ENCODE data around the gene KDM4B.

The KDM4B gene

GRCh38 chr19:4969772-4970531 is 1.0 kb downstream of the KDM4B start:
- TF ChIP-seq CTCF (IDR thresholded peaks at IDR 0.05; ENCODE audit: borderline replicate concordance, extremely low read depth, low read length, poor library complexity, severe bottlenecking) (no peak), EZH2 (IDR thresholded peaks at IDR 0.05; ENCODE audit: borderline replicate concordance, low read depth, low read length, severe bottlenecking) (no peak)
- H3K4me1 ChIP-seq (ENCODE audit: insufficient read depth, low read length), result peaks cover 40% of the 10 kb centered on the region
- ATAC-seq (ENCODE audit: insufficient read depth, low read depth) (no peak), DNase-seq (peak; percentile 27)
- peak overlapping the region; percentile 85 for H3K4me2 ChIP-seq (ENCODE audit: insufficient read depth, low read length)
- peak overlapping the region; percentile 68 for H3K9ac ChIP-seq (ENCODE audit: low read depth, low read length)
- H3K9me3 ChIP-seq (ENCODE audit: insufficient read depth, low read length, severe bottlenecking), result no peaks in the 10 kb centered on the region
- H3K36me3 ChIP-seq (ENCODE audit: insufficient read depth, low read length), result peaks cover 4% of the 10 kb centered on the region
- H3K79me2 ChIP-seq (ENCODE audit: insufficient read depth, low read length), result peaks cover 59% of the 10 kb centered on the region
- H3K4me3 ChIP-seq (ENCODE audit: low read depth in 1 of 2, low read length in 2 of 2), result peak overlapping the region; percentile 83 to 96
- H2AFZ ChIP-seq (ENCODE audit: low read depth, low read length), result no peak overlapping the region
- peak overlapping the region; percentile 74 for H3K27ac ChIP-seq (ENCODE audit: low read length)
- H3K27me3 ChIP-seq (ENCODE audit: insufficient read depth, low read length, poor library complexity), result no peaks in the 10 kb centered on the region
- H4K20me1 ChIP-seq (ENCODE audit: insufficient read depth, low read length), result peaks cover 39% of the 10 kb centered on the region

GRCh38 chr19:4970558-4971423 is 1.9 kb downstream of the KDM4B start:
- Histone ChIP-seq H2AFZ (ENCODE audit: low read depth, low read length) (no peak overlapping the region), H3K4me1 (ENCODE audit: insufficient read depth, low read length) (peaks cover 40% of the 10 kb centered on the region), H4K20me1 (ENCODE audit: insufficient read depth, low read length) (peaks cover 44% of the 10 kb centered on the region), H3K4me3 (ENCODE audit: low read depth in 1 of 2, low read length in 2 of 2) (peak overlapping the region; percentile 83 to 96; a peak in 3 of 4 replicates), H3K27ac (ENCODE audit: low read length) (peak overlapping the region; percentile 74; the same call in 1 of the 2 replicates), H3K9ac (ENCODE audit: low read depth, low read length) (peak overlapping the region; percentile 68), H3K36me3 (ENCODE audit: insufficient read depth, low read length) (peaks cover 2% of the 10 kb centered on the region), H3K4me2 (ENCODE audit: insufficient read depth, low read length) (peak overlapping the region; percentile 85), H3K9me3 (ENCODE audit: insufficient read depth, low read length, severe bottlenecking) (no peaks in the 10 kb centered on the region), H3K27me3 (ENCODE audit: insufficient read depth, low read length, poor library complexity) (no peaks in the 10 kb centered on the region), H3K79me2 (ENCODE audit: insufficient read depth, low read length) (peaks cover 68% of the 10 kb centered on the region)
- DNase-seq (no peak), ATAC-seq (ENCODE audit: insufficient read depth, low read depth) (no peak)
- TF ChIP-seq CTCF (IDR thresholded peaks at IDR 0.05; ENCODE audit: borderline replicate concordance, extremely low read depth, low read length, poor library complexity, severe bottlenecking) (no peak), EZH2 (IDR thresholded peaks at IDR 0.05; ENCODE audit: borderline replicate concordance, low read depth, low read length, severe bottlenecking) (no peak)

GRCh38 chr19:4971424-4971793 is 2.5 kb downstream of the KDM4B start:
- no peak overlapping the region; the same call in 1 of the 2 replicates for H3K27ac ChIP-seq (ENCODE audit: low read length)
- peak overlapping the region; percentile 85 for H3K4me2 ChIP-seq (ENCODE audit: insufficient read depth, low read length)
- peaks cover 40% of the 10 kb centered on the region for H3K4me1 ChIP-seq (ENCODE audit: insufficient read depth, low read length)
- H3K27me3 ChIP-seq (ENCODE audit: insufficient read depth, low read length, poor library complexity), result no peaks in the 10 kb centered on the region
- H3K79me2 ChIP-seq (ENCODE audit: insufficient read depth, low read length), result peaks cover 74% of the 10 kb centered on the region
- H3K9me3 ChIP-seq (ENCODE audit: insufficient read depth, low read length, severe bottlenecking), result no peaks in the 10 kb centered on the region
- no peak for ATAC-seq (ENCODE audit: insufficient read depth, low read depth)
- peaks cover 3% of the 10 kb centered on the region for H3K36me3 ChIP-seq (ENCODE audit: insufficient read depth, low read length)
- DNase-seq, result peak; percentile 51
- H3K9ac ChIP-seq (ENCODE audit: low read depth, low read length), result peak overlapping the region; percentile 68; the same call in 1 of the 2 replicates
- TF ChIP-seq EZH2 (IDR thresholded peaks at IDR 0.05; ENCODE audit: borderline replicate concordance, low read depth, low read length, severe bottlenecking) (no peak), CTCF (IDR thresholded peaks at IDR 0.05; ENCODE audit: borderline replicate concordance, extremely low read depth, low read length, poor library complexity, severe bottlenecking) (no peak)
- H3K4me3 ChIP-seq (ENCODE audit: low read depth in 1 of 2, low read length in 2 of 2), result peak overlapping the region in 1 of 2 experiments; percentile 83; a peak in 1 of 4 replicates
- H4K20me1 ChIP-seq (ENCODE audit: insufficient read depth, low read length), result peaks cover 50% of the 10 kb centered on the region
- H2AFZ ChIP-seq (ENCODE audit: low read depth, low read length), result no peak overlapping the region

Data from DND-41 (cell line).